ENCODE measurements around the gene THAP10.

The THAP10 gene

DNA sequence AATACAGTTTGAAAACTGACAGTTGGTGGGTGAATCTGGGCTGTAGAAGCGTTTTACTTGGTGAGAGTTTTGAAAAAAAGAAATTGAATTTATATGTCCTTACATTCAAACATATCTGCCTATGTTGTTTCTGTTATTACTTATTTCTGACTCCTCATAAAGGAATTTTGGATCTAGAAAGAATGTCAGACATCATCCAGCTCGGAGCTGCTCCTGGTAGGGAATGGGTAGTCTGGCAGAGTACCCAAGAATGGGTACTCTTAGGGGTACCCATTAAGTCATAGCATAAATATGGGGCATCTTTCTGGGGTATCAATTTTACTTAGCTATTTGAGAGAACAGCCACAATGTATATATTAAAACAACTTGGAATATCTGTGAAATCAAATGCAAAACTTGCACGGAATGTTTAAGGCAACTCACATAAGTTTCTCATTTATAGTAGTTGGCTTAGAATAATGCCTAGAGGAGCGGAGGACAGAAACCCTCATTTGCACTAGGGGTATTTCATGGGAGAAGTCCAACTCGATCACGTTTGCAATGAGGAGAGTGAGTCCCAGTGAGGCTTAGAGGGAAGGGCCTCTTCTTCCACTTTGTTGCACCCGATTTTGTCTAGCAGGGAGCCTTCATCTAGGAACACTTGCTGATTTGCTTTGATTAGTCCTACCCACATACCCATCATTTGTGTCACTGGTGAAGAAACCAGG, 35.9 kb downstream of the THAP10 start:
- peak overlapping the region; percentile 92 for H3K27ac ChIP-seq
- no peak for DNase-seq (ENCODE audit: low read depth, low spot score)

DNA sequence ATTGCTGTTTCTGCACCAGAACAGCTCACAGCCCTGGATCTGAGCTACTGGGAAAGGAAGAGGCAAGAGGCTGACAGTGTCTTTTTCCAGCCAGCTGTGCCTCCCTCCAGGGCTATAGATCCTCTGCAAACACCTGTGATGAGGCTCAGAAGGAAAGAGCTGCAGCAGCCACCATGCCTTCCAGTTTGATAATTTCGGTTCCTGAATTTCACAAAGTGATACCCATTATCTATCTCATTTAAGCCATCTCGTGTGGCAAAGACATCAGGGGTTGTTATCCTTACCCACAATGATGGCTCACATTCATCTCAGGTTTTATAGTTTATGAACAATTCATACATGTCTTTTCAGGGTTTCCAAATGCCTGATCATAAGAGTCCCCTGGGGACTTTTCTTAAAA, 36.5 kb downstream of the THAP10 start:
- peak overlapping the region; percentile 92 for H3K27ac ChIP-seq
- no peak for DNase-seq (ENCODE audit: low read depth, low spot score)

DNA sequence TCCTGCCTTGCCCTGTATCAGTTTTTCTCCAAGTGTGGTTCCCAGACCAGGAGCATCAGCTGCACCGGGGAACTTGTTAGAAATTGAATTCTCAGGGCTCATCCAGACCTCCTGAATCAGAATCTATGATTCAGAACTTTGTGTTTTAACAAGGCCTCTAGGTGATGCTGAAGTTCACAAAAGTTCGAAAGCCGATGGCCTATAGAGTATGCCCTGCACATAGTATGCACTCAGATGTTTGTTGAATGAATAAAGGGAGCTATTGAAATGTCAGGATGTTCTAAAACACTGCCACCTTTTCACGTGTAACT, 37.6 kb downstream of the THAP10 start:
- peak overlapping the region; percentile 92 for H3K27ac ChIP-seq
- DNase-seq (ENCODE audit: low read depth, low spot score): no peak

DNA sequence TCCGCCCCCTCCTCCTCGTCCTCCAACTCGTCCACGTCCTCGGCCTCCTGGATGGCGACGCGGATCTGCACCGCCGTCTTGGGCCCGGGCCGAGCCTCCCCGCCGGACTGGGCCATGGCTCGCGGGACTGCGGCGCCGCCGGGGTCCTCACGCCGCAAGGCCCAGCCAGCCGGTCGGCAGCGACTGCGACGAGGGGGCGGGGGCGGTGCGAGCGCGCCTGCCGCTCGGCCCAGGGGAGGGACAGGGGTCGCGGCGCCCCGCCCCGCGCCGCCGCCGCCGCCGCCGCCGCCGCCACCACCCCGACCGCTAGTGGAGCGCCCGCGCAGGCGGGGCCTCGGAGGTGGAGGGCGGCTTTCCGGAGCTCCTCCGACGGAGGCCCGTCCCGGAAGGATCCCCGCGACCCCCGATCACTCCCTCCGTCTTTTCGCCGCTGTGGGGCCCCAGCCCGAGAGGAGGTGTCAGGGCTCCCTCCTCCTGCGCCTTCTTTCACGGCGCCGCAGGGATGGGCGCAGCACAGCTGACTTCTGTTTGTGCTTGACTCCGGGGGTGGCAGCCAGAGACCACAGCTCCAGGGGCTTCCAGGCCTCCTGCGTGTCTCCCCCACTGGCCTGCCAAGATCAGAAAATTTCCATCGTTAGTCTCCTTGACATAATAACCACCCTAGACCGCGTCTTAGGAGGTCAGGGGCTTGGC, 38.1 kb downstream of the THAP10 start, which contains the start of gene LARP6:
LARP6 (minus strand) TSS at position 185 of the 693 bp plus-strand sequence; CDS start at position 116, 69 bp downstream.
- peak within 1 kb of the TSS; percentile 92 for H3K27ac ChIP-seq
- no peak for DNase-seq (ENCODE audit: low read depth, low spot score)

DNA sequence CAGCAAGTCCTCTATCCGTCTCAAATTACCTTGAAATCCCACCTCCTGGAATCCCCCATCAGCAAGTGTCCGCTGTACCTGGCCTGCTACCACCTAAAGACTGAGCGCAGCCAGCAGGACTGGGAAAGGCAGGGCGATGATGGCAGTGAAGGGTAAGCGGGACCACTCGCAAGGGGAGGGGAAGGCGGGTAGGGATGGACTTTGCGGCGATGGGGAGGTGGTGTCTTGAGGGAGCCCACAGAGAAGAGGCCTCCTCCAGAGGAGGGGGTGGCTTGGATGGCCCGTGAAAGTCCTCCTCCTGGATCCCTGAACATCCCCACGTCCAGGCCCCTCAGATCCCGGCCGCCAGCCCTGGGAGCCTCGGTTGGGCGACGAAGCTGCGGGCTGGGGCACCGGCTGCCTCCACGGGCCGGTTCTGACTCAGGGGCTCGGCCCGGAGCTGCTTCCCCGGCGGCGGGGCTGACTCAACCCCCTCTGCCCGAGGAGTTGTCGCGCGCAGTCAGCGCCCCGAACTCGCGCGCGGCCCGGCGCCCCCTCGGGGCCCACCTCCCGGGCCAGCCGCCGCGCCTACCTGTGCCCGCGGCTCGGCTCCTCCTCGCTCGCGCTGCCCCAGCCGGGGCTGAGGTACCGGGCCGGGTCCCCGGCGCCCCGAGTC, 38.8 kb downstream of the THAP10 start:
- DNase-seq (ENCODE audit: low read depth, low spot score): no peak
- H3K27ac ChIP-seq: peak overlapping the region; percentile 92

DNA sequence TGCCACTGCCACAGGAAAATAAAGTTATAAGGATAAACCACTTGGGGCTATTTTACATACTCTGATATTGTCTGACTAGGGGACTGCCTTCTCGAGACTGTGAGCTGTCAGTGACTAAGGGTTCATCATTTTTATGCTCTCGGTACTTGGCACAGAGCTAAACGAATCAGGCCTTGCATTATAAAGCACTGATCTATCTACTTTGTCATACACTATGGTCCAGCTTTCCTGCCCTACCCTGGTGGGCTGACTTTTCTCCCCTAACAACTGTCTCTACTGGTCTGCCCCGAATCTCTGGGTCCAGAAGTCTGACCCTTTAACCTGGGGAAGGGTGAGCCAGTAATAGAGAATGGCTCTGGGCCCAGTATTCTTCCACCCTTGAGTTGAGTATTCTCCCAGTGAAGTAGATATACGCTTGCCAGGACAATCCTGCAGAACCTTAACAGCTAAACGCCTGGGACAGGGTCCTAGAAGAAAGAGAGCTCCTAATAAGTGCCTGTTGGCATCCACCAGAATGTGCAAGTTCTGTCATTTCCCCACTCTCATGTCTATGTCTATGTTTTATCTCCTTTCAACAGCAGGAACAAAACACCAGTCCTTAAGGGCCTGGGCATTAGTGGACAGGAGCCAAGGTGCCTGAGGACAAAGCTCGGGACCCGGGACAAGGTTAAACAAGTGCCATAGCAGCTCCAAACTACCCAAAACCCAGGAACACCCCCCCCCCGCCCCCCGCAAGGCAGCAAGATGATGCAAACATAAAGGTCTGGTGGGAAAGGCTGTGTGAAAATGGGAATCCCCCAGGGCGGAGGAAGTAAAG, 39.5 kb downstream of the THAP10 start:
- H3K27ac ChIP-seq: peak overlapping the region; percentile 92

DNA sequence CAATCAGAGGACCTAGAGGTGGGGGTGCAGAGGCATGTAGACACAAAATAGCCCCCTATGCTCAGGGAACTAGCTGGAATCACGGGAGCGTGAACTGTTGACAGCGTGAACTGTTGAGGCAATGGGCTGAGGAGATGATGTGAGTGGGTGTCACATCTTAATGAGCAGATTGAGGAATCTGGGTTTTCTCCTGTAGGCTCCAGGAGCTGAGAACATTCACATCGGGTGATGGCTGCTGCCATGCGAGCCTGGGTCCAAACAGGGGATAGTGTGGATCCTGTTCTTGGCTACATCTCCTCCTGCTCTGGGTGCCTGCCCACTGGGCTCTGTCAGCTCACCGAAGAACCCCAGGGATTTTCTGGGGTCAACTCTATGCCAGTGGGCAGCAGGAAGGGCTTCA, 40.3 kb downstream of the THAP10 start:
- peak overlapping the region; percentile 92 for H3K27ac ChIP-seq
- no peak for DNase-seq (ENCODE audit: low read depth, low spot score)

More for the DNA sequence above, 39.5 kb downstream of the THAP10 start:
- peak; percentile 68 for DNase-seq (ENCODE audit: low read depth, low spot score)

DNA sequence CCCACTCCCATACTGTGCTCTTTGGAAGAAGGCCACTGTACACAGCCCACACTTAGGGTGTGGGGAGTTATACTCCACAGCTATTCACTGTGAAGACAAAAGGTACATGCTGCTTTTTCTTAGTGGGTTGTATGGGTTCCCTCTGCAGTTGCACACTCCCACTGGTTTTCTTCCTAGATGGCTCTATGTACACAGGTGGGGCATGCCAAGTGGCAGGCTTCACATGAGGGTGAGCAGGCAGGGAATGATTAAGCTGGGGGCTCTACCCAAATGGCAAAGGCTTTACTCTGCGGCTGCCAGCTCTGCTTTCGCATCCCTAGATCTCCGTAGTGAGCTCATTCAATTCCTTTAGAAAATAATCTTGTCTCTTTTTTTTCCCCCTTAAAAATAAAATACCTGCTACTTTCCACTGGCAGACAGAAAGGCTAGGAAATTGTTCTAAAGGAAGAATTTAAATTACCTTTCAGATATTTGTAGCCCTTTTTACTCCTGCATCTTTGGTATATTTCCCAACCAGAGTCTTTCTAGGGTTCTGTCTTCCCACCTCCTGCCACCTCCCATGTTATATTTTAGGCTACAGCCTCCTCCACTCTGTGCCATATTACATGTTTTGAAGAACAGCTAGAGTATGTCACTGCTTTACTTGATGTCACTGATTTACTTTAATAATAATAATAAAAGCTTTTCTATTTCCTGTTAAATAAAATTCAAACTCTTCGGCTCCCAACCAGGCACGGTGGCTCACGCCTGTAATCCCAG, 46.5 kb downstream of the THAP10 start:
- DNase-seq (ENCODE audit: low read depth, low spot score): no peak
- no peak overlapping the region for H3K27ac ChIP-seq

DNA sequence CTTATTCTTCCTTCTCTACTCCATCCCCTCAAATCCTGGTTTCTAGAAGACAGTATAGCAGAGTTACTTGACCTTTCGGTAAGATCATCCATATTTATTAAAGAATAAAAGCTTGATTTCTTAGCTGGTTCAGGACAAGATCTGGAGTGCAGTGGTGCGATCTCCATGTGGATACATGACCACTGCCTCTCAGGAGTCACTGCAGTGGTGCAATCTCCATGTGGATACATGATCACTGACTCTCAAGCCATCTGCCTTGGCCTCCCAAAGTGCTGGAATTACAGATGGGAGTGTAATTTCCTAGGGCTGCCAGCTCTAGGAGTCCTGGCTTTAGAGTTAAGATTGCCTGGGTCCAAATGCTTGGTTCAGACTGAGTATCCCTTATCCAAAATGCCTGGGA, 54.8 kb downstream of the THAP10 start:
- H3K27ac ChIP-seq: no peak overlapping the region
- no peak for DNase-seq (ENCODE audit: low read depth, low spot score)

DNA sequence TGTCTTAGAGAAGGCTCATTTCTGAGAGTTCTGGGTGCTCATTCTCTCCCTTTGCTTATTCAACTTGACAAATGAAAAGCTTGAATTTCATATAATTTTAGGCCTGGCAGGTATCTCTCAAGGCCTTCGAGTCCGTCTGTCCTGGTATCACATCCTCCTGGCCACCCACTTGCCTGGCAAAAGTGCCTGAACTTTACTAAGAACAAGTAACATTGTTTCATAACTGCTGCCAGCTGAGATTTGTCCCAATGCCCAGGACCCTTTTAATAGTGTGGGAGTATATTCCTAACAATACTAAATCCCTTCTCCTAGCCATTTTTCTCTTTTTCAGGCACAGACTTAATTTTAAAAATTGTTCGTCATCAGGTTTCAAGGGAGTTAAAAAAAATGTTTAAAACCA, 56.4 kb downstream of the THAP10 start:
- no peak for DNase-seq (ENCODE audit: low read depth, low spot score)
- no peak overlapping the region for H3K27ac ChIP-seq

DNA sequence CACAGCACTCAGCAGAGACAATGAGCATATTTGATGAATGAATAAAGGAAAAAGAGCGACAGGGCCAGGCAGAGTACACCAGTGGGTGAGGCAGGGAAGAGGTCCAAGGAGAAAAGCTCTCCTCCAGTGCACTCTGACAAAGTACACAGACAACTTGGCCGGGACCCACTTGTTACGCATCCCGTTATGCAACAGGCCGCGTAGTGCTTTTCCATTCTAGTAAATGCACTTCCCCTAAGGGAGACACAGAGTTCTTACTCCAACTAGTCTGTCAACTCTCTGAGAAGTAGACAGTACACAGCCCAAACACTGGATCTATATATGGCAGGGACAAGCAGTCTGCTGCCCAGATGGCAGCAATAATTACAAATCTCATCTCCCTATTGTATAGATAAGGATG, 56.8 kb downstream of the THAP10 start:
- DNase-seq (ENCODE audit: low read depth, low spot score): no peak

DNA sequence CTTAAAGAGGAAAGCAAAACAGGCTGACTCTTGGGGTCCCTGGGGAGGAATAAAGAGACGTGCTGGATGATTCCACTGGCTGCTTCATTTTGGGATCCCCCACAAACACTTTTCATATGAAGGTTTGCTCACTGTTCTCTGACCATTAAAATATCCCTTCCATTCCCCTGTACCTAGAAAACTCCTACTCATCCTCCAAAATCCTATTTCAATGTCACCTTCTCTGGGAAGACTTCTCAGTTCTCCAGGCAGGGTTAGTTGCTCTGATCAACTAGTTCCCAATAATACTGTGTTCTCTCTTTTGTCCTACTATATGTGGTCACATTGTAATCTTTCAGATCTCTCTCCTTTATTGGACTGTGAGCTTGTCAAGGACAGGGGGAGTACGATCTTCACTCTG, 57.2 kb downstream of the THAP10 start:
- DNase-seq (ENCODE audit: low read depth, low spot score): no peak
- peak overlapping the region; percentile 68 for H3K27ac ChIP-seq

More for the DNA sequence above, 56.8 kb downstream of the THAP10 start:
- H3K27ac ChIP-seq: no peak overlapping the region

DNA sequence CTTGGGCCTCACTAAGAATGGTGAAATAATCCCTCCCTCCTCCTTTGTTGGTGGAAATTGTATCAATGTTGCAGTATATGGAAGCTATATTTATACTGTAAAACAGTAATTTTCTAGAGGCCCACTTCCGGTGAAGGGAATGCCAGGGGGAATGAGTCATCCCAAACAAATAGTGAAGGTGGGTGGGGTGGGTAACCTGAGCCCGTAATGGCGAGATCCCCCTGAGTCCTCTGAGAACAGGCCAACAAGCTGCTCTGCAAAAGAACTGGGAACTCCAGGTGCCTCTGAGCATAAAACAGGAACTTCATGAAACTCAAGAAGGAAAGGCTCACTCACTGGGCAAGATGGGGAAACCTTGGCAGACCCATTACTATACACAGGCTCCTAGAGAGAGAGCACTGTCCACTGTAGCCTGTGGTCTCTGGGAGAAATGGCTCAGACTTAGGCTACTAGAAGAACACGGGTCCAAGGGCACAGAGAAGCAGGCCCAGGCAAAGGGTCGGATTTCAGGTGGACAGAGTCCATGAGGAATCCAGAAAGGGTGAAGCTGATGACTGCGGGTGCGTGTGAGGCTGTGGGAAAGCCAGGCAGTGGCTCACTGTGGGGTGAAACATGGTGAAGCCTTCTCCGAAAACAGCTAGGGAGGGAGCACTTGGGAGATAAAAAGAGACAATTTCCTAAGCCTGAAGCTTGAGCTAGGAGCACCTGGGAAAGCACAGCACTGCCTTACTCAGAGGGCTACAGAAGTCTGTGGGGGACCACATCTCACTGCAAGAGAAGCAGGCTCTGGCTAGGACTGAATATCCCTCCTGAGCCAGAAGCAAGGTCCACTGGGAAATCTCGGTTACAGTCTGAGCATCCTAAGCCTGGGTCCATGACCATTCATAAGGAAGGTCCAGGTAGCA, 58.1 kb downstream of the THAP10 start:
- DNase-seq (ENCODE audit: low read depth, low spot score): no peak
- H3K27ac ChIP-seq: peak overlapping the region; percentile 68

DNA sequence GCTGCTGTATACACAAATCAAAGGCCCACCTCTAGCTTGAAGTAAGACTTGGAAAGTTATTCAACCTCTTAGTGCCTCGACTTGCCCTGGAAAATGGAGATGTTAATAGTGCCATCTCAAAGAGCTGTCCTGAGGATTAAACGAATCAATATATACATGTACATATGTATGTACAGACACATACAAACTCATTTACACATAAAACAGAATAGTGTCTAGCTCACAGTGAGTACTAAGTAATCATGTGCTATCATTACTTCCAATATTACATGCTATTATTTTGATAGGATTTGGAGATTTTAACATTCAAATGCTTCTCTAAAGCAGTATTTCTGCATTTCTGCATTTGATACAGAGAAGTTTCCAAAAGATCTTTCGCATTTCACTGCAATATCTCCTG, 58.8 kb downstream of the THAP10 start:
- H3K27ac ChIP-seq: peak overlapping the region; percentile 68
- no peak for DNase-seq (ENCODE audit: low read depth, low spot score)

DNA sequence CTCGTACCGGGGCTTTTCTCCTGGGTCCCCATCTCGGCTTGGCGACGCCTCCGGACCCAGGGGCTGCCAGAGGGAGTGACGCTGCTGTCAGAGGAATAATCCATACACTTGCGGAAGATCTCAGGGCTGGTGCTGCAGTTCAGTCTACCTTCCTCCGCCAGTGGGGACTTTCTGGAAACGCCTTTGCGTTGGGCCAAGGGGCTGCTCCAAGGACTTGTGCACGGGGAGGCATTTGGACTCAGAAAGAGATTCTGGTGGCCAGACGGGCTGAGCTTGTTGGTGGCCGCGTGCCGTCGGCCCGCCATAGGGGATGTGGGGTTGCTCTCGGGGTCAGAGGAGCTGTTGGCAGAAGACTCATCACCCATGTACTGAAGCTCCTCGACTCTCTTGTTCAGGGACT, 60.1 kb downstream of the THAP10 start:
- no peak overlapping the region for H3K27ac ChIP-seq
- DNase-seq (ENCODE audit: low read depth, low spot score): no peak
